GM21737 (cell line): ENCODE data around the gene MEIKIN.

ENCODE experiments used
- ATAC-seq: cut with Tn5 transposase; IDR thresholded peaks from one replicate; pipeline ENCODE4 v1.9.1; 2021; ENCODE audit warnings: mild to moderate bottlenecking, moderate library complexity; ENCODE audit not compliant: unreplicated experiment

The MEIKIN gene

GRCh38 chr5:131773805-131774204 lies 171.7 kb downstream of the MEIKIN start:
- no peak for ATAC-seq

- no peak for ATAC-seq
Observed at GRCh38 chr5:131771692-131772091, 173.8 kb downstream of the MEIKIN start.

- ATAC-seq = no peak
Observed at GRCh38 chr5:131769961-131770360, 175.5 kb downstream of the MEIKIN start.

- ATAC-seq = no peak
Observed at GRCh38 chr5:131769336-131769735, 176.1 kb downstream of the MEIKIN start.

- ATAC-seq = no peak
Observed at GRCh38 chr5:131767891-131768290, 177.6 kb downstream of the MEIKIN start.

GRCh38 chr5:131766689-131767088 lies 178.8 kb downstream of the MEIKIN start:
- no peak for ATAC-seq

GRCh38 chr5:131765261-131765660 lies 180.2 kb downstream of the MEIKIN start:
- ATAC-seq = no peak

GRCh38 chr5:131763968-131764367 lies 181.5 kb downstream of the MEIKIN start:
- no peak for ATAC-seq

GRCh38 chr5:131760793-131761192 lies 184.7 kb downstream of the MEIKIN start:
- ATAC-seq = no peak

- no peak for ATAC-seq
Observed at GRCh38 chr5:131759704-131760103, 185.8 kb downstream of the MEIKIN start.

GRCh38 chr5:131758520-131758900 lies 187.0 kb downstream of the MEIKIN start:
- ATAC-seq = no peak

- no peak for ATAC-seq
Observed at GRCh38 chr5:131757830-131758519, 187.5 kb downstream of the MEIKIN start.
